HUES6 (cell line): ENCODE data around the gene FNDC3B.

Experiments
- H3K27ac ChIP-seq: 2 replicates; pipeline ENCODE4 v1.7.0; 2013; ENCODE audit warnings: low read depth, mild to moderate bottlenecking, low read length, inconsistent platforms
- H3K27me3 ChIP-seq: 2 replicates; pipeline ENCODE4 v1.6.1; 2013; ENCODE audit warnings: low read length; ENCODE audit not compliant: control insufficient read depth, insufficient read depth
- H3K36me3 ChIP-seq: 2 replicates; pipeline ENCODE4 v1.6.1; 2013; ENCODE audit warnings: low read length; ENCODE audit not compliant: control insufficient read depth, insufficient read depth
- H3K4me1 ChIP-seq: 2 replicates; pipeline ENCODE4 v1.6.1; 2013; ENCODE audit warnings: low read length; ENCODE audit not compliant: control insufficient read depth, insufficient read depth
- H3K4me3 ChIP-seq: 2 replicates; pipeline ENCODE4 v1.5.1; 2013; ENCODE audit warnings: low read depth, low read length
- H3K9ac ChIP-seq: one replicate; pipeline ENCODE4 v1.6.1; 2013; ENCODE audit warnings: mild to moderate bottlenecking, low read length
- H3K9me3 ChIP-seq: 2 replicates; pipeline ENCODE4 v1.6.1; 2013; ENCODE audit warnings: low read depth, low read length; ENCODE audit not compliant: control insufficient read depth, insufficient read depth

FNDC3B gene

DNA sequence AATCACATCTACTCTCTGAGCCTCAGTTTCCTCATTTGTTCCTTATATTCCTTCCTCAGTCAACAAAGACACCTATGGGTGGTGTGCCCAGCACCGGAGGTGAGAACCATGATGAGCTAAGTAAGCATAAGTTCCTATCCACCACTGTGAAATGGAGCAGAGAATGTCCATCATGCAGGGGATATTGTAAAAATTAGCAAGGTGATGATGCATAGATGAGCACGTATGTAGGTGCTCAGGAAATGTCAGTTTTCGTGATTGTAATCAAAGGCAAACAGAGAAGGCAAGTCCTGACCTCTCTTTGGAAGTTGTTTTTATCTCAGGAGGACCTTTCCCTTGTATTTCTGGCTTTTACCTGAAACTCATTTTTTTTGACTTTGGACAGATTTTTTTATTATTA, 243.5 kb downstream of the FNDC3B start:
- Histone ChIP-seq H3K27me3 (no peaks in the 10 kb centered on the region), H3K4me1 (no peaks in the 10 kb centered on the region), H3K9me3 (no peaks in the 10 kb centered on the region), H3K27ac (no peak overlapping the region), H3K4me3 (no peak overlapping the region), H3K36me3 (peaks cover 22% of the 10 kb centered on the region; the same call in 1 of the 2 replicates), H3K9ac (no peak overlapping the region)

DNA sequence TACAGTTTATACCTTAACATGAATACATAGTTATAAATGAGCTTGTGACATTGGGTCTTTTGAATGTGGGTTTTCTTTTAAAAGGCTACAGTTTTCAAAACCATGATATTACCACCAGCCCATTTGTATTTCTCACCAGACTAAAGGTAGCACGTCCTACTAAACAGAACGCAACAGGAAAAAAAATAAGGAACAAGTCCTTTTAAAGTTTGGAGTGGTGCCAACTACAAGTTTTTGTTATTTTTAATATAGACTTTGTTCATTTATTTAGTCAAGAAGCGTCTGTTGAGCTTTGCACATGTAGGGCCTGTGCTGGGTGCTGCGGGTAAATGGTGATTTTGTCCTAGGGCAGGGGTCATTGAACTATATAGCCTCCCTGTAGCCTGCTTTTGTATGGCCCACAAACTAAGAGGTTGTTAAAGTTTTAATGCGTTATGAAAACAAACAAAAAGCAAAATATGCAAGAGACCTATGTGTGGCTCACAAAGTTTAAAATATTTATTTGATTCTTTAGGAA, 244.5 kb downstream of the FNDC3B start:
- Histone ChIP-seq H3K27me3 (no peaks in the 10 kb centered on the region), H3K9ac (no peak overlapping the region), H3K4me1 (no peaks in the 10 kb centered on the region), H3K27ac (no peak overlapping the region), H3K4me3 (no peak overlapping the region), H3K9me3 (no peaks in the 10 kb centered on the region), H3K36me3 (peaks cover 33% of the 10 kb centered on the region)

DNA sequence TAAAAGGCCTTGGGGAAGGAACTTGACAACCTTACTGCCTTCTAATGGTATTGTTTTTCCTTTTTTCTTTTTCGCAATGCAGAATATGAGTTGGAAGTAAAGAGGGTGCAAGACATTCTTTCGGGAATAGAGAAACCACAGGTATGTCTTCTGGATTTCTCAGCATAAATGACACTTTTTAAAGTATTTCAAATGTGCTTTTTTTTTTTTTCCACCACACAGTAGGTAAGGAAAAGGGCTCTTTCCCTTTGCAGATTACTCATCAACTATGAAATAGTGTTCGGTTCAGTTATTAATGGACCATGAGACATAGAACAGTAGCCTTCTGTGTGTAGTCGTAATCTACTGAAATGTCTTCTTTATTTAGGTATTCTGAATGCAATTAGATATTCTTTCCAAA, 246.5 kb downstream of the FNDC3B start:
- Histone ChIP-seq H3K27ac (no peak overlapping the region), H3K9ac (no peak overlapping the region), H3K27me3 (no peaks in the 10 kb centered on the region), H3K36me3 (peaks cover 29% of the 10 kb centered on the region), H3K4me1 (no peaks in the 10 kb centered on the region; the same call in 1 of the 2 replicates), H3K4me3 (no peak overlapping the region), H3K9me3 (no peaks in the 10 kb centered on the region)

DNA sequence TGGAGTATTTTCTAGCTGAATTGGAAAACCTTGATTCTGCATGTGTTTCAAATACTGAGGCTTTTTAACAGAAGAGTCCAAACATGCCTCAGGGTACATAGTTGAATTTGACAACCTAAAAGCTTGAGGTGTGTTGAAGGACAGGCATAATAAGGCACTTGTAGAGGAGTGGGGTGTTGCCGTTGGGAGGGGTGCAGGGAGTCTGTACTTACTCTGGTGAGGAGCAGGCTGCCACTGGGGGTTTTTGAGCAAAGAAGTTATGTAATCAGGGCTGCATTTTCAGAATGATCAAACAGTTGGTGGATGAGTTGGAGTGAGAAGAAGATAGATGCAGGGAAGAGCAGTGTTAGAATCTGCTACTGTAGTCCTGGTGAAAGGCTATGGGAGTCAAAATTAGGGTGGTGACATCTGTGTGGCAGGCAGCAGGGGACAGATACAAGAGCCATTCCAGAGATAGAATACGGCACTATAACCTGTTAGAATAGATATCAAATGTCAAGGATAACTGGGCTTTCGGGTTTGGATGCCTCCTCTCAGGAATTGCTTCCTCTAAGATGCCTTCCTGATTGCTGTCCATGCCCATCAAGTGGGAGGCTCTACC, 247.3 kb downstream of the FNDC3B start:
- Histone ChIP-seq H3K4me1 (no peaks in the 10 kb centered on the region; the same call in 1 of the 2 replicates), H3K4me3 (no peak overlapping the region), H3K9ac (no peak overlapping the region), H3K27me3 (no peaks in the 10 kb centered on the region), H3K36me3 (peaks cover 29% of the 10 kb centered on the region), H3K27ac (no peak overlapping the region), H3K9me3 (no peaks in the 10 kb centered on the region)

- H3K9ac ChIP-seq: no peak overlapping the region
- H3K4me1 ChIP-seq: no peaks in the 10 kb centered on the region; the same call in 1 of the 2 replicates
- no peaks in the 10 kb centered on the region for H3K27me3 ChIP-seq
- H3K4me3 ChIP-seq: no peak overlapping the region
- peaks cover 37% of the 10 kb centered on the region for H3K36me3 ChIP-seq
- H3K9me3 ChIP-seq: no peaks in the 10 kb centered on the region
- H3K27ac ChIP-seq: no peak overlapping the region
These were observed 248.6 kb downstream of the FNDC3B start for GRCh38 chr3:172287937-172288477.

DNA sequence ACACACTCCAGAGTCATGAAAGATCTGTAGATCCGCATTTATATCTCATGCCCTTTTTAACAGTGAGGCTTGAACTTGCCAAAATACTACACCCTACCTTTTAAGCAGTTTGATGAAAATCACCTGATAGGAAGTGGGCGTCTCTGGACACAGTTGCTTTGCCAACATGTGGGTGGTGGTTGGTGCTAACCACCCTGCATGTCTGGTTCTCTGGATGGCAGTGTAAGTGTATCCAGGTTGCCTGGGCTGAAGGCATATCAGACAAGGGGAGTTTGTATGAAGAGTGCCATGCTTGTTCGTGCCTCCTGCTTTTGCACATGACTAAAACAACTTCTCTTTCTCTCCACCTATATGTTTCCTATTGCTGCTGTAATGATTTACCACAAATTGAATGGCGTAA, 249.3 kb downstream of the FNDC3B start:
- peaks cover 42% of the 10 kb centered on the region for H3K36me3 ChIP-seq
- H3K9ac ChIP-seq: no peak overlapping the region
- H3K4me3 ChIP-seq: no peak overlapping the region

DNA sequence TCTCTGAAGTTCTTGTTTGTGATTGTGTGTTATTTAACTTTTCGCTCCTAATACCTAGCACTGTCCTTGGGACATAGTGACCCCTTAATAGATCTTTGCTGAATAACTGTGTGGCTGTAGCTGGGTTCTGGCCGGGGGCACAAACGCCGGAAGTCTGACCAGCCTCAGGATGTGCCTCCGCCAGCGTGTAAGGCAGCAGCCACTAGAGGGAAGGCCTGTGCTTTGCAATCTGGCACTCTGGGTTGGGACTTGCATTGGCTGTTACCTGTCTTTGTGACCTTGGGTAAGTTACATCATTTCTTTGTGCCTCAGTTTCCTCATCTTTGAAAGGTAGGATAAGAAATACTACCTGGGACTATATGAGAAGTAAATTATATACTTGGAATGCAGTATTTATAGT, 250.2 kb downstream of the FNDC3B start:
- H3K4me1 ChIP-seq: no peaks in the 10 kb centered on the region; the same call in 1 of the 2 replicates
- H3K27me3 ChIP-seq: no peaks in the 10 kb centered on the region
- H3K4me3 ChIP-seq: no peak overlapping the region
- no peaks in the 10 kb centered on the region for H3K9me3 ChIP-seq
- no peak overlapping the region for H3K27ac ChIP-seq
- H3K36me3 ChIP-seq: peaks cover 47% of the 10 kb centered on the region
- no peak overlapping the region for H3K9ac ChIP-seq

More for the DNA sequence above, 249.3 kb downstream of the FNDC3B start:
- H3K27me3 ChIP-seq: no peaks in the 10 kb centered on the region
- no peaks in the 10 kb centered on the region for H3K9me3 ChIP-seq
- no peaks in the 10 kb centered on the region; the same call in 1 of the 2 replicates for H3K4me1 ChIP-seq
- H3K27ac ChIP-seq: no peak overlapping the region

- Histone ChIP-seq H3K36me3 (peaks cover 47% of the 10 kb centered on the region), H3K4me1 (no peaks in the 10 kb centered on the region; the same call in 1 of the 2 replicates), H3K9ac (no peak overlapping the region), H3K27me3 (no peaks in the 10 kb centered on the region), H3K9me3 (no peaks in the 10 kb centered on the region), H3K4me3 (no peak overlapping the region), H3K27ac (no peak overlapping the region)
These were observed 251.1 kb downstream of the FNDC3B start for GRCh38 chr3:172290457-172290856.

DNA sequence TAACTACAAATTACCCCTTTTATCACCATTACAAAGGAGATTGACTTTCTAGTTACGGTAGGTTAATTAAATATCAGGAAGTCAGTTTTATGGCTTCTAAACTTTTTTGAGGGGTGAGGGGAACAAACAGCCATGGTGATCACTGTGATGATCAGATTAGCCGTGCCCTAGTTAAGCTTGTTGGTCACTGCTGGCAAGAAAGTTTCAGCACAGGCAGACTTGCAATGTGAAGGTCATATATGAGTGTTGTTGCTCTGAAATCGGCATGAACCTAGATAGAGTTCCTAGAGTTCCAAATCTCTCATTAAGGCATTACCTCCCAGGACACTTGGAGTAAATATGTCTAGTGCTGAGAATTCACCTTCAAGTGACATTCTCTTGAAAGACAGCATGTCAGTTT, 252.3 kb downstream of the FNDC3B start:
- Histone ChIP-seq H3K4me3 (no peak overlapping the region), H3K27me3 (no peaks in the 10 kb centered on the region), H3K4me1 (no peaks in the 10 kb centered on the region; the same call in 1 of the 2 replicates), H3K9me3 (no peaks in the 10 kb centered on the region), H3K27ac (no peak overlapping the region), H3K9ac (no peak overlapping the region), H3K36me3 (peaks cover 53% of the 10 kb centered on the region)

GRCh38 chr3:172292422-172292821, 253.0 kb downstream of the FNDC3B start:
- Histone ChIP-seq H3K36me3 (peaks cover 51% of the 10 kb centered on the region), H3K4me3 (no peak overlapping the region), H3K27me3 (no peaks in the 10 kb centered on the region), H3K9me3 (no peaks in the 10 kb centered on the region), H3K9ac (no peak overlapping the region), H3K4me1 (no peaks in the 10 kb centered on the region; the same call in 1 of the 2 replicates), H3K27ac (no peak overlapping the region)

- Histone ChIP-seq H3K27ac (no peak overlapping the region), H3K4me3 (no peak overlapping the region), H3K4me1 (no peaks in the 10 kb centered on the region; the same call in 1 of the 2 replicates), H3K9ac (no peak overlapping the region), H3K27me3 (no peaks in the 10 kb centered on the region), H3K36me3 (peaks cover 50% of the 10 kb centered on the region), H3K9me3 (no peaks in the 10 kb centered on the region)
These were observed 253.7 kb downstream of the FNDC3B start for GRCh38 chr3:172293093-172293492.
